Inflammatory macrophage treated with lipopolysaccharide for 1 hour (primary cell): ENCODE measurements around the gene TMEM117.
"Not testable (repeated sequence)": the region's sequence is repeated elsewhere in the genome, so short reads cannot be mapped to it uniquely, and the experiment has no call there.

Experiments used
- DNase-seq, 2 donors: peaks; one replicate each; pipeline ENCODE4 v3.0.0-alpha.2; 2020 to 2022

The TMEM117 gene

DNA sequence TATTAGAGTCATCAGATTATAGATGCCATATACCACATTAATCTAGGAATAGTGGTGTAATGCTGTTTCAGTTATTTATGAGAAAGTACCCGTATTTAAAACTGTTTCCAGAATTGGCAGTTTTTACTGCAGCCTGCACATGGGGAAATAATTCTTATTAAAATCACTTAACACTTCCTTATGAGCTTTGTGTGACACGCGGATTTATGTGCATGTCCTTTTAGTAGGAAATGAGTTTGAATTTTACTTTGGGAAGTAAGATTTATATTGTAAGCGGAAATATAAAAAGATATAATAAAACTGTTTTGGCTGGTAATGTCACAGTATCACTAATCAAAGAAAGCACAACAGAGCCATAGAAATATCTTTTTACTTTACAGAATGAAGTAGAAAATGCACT is 132.9 kb downstream of the TMEM117 start:
- DNase-seq: no peak

DNA sequence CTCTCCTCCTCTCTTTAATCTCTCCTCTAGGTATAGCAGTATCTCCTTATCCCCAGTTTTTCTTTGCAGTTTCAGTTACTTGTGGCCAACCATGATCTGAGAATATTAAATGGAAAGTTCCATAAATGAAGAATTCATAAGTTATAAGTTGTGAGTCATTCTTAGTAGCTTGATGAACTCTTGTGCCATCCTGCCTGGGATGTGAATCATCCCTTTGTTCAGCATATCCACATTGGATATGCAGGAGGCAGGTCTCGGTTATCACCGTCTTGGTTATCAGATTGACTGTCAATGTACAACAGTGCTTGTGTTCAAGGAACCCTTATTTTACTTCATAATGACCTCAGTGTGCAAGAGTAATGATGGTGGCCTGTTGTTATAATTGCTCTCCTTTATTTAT is 134.0 kb downstream of the TMEM117 start:
- no peak for DNase-seq

- DNase-seq: no peak
Observed at GRCh38 chr12:43973385-43973784, 137.5 kb downstream of the TMEM117 start.

- no peak for DNase-seq
Observed at GRCh38 chr12:43973993-43974392, 138.1 kb downstream of the TMEM117 start.

GRCh38 chr12:43976027-43976426 is 140.1 kb downstream of the TMEM117 start:
- peak in 1 of 2 donors; percentile 11 for DNase-seq

- DNase-seq: no peak
Observed at GRCh38 chr12:43978556-43978955, 142.7 kb downstream of the TMEM117 start.

GRCh38 chr12:43979450-43979849 is 143.6 kb downstream of the TMEM117 start:
- no peak for DNase-seq

- no peak for DNase-seq
Observed at GRCh38 chr12:43980627-43981191, 144.8 kb downstream of the TMEM117 start.

DNA sequence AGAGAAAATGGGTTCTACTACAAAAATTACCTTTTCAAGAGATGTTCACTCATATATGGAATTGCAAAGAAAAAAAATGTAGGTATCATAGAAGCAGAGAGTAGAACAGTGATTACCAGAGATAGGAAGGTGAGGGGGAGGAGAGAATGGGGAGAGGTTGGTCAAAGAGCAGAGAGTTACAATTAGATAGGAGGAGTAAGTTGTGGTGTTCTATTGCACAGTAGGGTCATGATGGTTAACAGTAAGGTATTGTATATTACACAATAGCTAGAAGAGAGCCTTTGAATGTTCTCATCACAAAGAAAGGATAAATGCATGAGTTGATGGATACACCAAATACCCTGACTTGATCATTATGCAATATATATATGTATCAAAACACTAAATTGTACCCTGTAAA is 145.8 kb downstream of the TMEM117 start:
- DNase-seq: no peak

DNA sequence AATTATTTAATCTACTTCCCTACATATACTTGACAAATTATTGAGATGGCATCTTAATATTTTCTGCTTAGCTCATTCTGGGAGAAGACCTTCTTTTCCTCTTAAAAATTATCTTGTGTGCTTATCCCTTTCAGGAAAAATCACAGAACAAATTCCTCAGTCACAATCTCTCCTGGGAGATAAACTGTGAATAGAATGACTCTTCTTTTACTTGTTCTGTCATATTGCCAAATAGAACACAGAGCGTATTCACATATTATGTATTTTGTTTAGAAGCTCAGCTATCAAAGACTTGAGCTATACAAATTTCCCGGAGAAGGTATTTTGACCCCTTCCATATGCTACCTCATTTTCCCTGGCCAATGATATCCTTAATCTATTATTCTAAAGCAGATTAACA is 146.7 kb downstream of the TMEM117 start:
- no peak for DNase-seq

DNA sequence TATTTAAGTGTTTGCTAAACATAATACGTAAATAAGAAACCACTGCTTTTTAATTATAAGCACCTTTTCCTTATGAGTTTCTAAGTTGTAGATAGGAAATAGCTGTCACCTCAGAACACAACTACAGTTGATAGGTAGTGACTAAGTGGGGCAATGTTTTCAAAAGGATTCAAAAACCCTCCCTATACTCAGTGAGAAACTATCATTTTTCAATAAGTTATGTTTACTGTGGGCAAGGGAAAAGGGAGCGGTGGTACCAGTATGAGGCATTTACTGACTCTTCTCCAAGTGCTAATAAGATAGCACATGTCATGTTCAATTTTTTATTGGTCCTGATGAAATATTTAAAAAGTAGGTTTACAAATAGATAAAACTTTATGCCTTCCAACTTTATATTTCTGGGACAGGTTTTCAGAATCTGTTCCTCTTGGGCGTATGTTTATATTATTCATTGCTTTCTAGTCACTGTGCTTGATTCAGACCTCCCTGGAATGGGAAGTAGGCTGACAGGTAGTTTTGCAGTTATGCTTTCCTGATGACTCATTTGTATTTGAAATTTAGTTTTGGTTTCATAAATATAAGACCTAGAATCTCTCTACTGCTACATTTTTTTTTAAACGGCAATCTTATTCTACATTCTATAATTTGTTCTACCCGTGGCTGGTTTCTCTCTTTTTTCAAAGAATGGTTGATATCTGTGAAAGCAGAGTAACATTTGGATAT is 153.1 kb downstream of the TMEM117 start:
- DNase-seq: no peak

- DNase-seq: no peak
Observed at GRCh38 chr12:43992856-43993255, 157.0 kb downstream of the TMEM117 start.

DNA sequence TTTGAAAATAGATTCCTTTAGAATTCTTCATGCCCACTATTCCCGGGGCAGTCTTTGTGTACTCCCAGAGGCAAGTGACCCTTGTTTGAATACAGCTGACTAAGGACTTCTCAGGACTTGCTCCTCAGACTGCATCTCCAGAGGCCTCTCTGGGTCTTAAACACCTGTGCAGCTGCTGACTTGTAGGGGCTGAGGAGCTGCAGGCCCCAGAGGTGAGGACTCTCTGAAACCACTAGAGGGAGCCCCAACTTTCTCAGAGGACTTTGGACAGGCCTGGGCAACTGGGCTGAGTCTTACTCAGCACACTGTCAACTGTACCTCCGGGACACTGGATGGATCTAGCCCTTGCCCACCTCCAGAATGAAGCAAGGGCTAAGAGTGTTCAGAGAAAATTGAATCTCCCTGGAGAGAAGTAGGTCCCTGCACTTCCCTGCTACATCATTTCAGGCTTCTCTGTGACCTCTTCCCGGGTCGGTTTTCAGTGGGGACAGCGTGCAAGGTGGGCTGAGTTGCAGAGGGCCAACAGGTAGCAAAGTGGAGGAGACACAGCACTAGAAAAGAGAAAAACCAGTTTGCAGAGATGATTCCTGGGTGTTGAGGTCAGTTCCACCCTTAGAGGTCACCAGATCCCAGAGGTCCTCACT is 164.6 kb downstream of the TMEM117 start:
- DNase-seq: peak; percentile 8 to 68

DNA sequence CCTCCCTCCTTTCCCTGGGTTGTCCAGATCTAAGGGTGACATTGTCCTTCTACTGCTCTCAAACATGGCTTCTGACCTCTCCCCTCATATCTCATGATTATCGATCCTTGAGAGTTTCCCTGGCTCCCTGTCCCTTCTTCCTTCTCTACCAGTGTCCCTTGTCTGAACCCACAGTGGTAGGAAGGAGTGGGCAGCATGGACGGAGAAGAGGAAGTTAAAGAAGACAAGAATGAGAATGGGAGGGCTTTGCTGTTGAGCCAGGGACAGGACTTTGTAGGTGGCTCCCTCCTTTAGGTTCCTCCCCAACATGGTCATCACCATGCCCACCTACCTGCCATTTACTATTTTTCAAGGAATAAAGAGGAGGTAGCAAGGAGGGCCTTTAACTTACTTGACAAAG is 166.7 kb downstream of the TMEM117 start:
- DNase-seq: peak; percentile 26 to 33

- no peak for DNase-seq
Observed at GRCh38 chr12:44003721-44004120, 167.8 kb downstream of the TMEM117 start.

DNA sequence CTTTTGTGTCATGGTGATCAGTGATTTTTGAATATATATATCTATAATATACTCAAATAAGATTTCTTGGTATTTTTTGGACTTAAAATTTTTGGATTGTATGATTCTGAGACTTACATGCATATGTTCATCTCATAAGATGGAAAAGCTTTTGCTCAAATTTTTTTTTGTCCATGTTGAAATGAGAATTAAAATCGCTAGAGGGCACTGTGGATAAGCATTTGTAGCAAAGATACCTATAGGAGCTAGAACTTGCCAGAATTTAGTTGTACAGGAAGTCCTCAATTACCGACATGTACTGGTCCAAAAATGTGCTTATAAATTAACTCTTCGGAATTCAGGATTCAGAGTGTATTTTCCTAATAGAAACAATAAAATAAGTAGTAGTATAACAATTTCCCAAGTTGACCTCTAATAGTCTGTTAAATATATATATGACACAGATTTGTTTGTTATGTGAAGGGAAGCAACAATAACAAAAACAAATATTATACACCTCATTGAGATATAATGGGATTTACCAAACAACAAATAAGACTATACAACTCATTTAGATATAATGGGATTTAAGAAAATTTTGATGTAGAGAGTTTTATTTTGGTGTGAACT is 179.6 kb downstream of the TMEM117 start:
- peak; percentile 8 to 53 for DNase-seq

- DNase-seq: no peak
Observed at GRCh38 chr12:44017216-44017615, 181.3 kb downstream of the TMEM117 start.

DNA sequence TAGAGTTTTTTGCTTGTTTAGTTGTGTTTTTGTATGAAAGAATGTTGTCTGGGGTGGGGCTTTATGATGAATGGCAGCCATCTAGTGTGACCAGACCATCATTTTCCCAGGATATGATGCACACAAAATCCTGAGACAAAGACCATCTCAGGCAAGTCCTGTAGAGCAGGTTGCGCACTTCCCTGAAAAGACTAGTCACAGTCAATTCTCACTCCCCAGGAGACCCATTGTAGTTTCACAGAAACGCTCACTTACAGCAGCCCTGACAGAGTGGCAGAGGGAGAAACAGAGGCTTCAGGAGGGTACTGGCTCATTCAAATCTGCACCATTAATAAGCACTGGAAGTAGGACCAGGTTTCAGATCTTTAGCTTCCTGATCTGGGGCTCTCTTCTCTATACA is 183.2 kb downstream of the TMEM117 start:
- no peak for DNase-seq

DNA sequence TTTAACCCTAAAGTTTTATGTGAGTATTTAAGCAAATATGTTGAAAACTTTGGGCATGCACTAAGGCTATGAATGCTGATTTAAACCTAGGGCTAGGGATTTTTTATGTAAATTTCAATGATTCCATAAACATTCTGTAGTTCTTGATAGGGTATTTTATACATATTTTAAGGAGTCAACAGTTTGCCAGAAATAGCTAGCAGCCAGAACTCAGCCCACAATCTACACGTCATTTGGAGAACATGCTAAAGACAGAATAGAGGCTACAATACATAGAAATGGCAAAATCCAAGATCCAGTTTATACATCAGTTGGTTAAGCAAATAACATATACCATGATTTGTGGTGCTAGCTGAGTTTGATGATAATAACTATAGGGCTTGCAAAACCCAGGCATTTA is 184.7 kb downstream of the TMEM117 start:
- no peak for DNase-seq

- no peak for DNase-seq
Observed at GRCh38 chr12:44021471-44021971, 185.6 kb downstream of the TMEM117 start.

GRCh38 chr12:44025499-44025898 is 189.6 kb downstream of the TMEM117 start:
- no peak for DNase-seq

DNA sequence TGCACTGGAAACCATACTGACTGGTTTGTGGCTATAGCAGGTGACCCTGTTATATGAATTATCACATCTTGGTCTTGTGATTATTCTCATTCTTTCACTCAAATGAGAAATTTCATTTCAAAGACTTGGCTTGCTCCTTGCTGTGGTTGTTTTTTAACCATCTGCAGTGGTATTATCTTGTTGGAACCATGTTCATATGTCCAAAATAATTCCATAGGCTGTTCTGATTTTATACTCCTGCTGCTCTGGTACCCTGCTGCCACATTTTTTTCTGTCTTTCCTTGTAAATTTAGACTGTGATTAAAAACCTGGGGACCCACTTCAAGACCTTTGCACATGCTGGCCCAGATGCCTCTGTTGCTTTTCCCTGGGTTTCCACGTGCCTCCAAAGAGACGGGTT is 190.2 kb downstream of the TMEM117 start:
- no peak for DNase-seq

DNA sequence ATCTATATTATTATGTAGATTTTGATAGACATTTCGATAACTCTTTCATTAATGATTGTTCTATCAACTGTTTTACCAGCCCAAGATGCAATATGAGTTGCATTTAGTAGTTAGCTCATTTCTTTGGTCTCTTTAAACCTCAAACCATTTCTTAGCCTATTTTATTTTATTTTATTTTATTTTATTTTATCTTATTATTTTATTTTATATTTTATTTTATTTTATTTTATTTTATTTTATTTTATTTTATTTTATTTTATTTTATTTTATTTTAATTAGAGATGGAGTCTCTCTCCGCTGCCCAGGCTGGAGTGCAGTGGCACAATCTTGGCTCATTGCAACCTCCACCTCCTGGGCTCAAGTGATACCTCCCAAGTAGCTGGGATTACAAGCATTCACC is 191.0 kb downstream of the TMEM117 start:
- not testable (repeated sequence) for DNase-seq

DNA sequence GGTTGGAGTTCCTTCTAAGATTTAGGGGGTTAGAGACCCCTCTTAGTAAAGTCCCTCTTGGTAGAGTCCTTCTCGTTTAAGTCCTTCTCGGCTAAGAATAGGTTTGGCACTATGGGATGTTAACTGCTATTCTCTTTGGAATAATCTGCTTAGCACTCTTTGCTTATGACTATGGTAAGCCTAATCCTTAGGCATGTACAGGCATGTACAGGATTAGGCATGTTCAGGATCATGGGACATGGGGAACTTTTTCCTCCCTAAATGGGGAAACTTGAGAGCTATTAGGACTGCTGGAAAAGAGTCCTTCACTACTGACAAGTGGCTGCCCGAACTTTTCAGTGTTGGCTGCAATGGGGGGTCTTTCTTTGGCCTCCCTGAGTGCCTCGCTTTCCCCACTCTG is 193.3 kb downstream of the TMEM117 start:
- no peak for DNase-seq
